ENCODE data around the gene MAB21L3. TPM values are rescaled to one million over a fixed set of nuclear protein-coding genes. Genes with fewer than 3 reads are reported as not detected.

Gene MAB21L3
- total RNA-seq, 1 donor from 2014 or later = not detected

DNA sequence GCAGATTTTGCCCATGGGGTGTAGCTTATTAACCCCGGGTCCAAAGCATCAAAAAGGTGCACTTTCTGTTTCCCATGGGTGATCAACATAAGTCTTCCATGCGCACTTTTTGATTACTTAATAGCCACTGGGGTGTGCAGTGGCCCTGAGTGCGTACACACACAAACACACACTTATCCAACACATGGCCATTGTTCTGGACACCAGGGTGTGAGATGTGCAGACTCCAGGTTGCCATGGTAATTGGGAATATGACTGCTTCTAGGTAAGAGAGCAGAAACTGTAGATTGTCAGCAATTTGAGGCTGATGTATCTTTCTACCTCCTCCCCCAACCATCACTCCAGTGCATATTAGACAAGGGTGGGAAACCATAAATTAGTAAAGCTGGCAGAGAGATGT is 68.8 kb downstream of the MAB21L3 start:
- no peaks in the 10 kb centered on the region for H3K36me3 ChIP-seq
- H3K9me3 ChIP-seq = no peaks in the 10 kb centered on the region
- TF ChIP-seq, protein P1, sequence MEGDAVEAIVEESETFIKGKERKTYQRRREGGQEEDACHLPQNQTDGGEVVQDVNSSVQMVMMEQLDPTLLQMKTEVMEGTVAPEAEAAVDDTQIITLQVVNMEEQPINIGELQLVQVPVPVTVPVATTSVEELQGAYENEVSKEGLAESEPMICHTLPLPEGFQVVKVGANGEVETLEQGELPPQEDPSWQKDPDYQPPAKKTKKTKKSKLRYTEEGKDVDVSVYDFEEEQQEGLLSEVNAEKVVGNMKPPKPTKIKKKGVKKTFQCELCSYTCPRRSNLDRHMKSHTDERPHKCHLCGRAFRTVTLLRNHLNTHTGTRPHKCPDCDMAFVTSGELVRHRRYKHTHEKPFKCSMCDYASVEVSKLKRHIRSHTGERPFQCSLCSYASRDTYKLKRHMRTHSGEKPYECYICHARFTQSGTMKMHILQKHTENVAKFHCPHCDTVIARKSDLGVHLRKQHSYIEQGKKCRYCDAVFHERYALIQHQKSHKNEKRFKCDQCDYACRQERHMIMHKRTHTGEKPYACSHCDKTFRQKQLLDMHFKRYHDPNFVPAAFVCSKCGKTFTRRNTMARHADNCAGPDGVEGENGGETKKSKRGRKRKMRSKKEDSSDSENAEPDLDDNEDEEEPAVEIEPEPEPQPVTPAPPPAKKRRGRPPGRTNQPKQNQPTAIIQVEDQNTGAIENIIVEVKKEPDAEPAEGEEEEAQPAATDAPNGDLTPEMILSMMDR (IDR thresholded peaks at IDR 0.05) = no peak
- H3K4me3 ChIP-seq = no peak overlapping the region
- no peaks in the 10 kb centered on the region for H3K27me3 ChIP-seq
- no peak for DNase-seq (ENCODE audit: low spot score in 2 of 2)
- no peak overlapping the region for H3K27ac ChIP-seq
- intact Hi-C loops (cut with DNase I) = no loop called here
- no peaks in the 10 kb centered on the region for H3K4me1 ChIP-seq

DNA sequence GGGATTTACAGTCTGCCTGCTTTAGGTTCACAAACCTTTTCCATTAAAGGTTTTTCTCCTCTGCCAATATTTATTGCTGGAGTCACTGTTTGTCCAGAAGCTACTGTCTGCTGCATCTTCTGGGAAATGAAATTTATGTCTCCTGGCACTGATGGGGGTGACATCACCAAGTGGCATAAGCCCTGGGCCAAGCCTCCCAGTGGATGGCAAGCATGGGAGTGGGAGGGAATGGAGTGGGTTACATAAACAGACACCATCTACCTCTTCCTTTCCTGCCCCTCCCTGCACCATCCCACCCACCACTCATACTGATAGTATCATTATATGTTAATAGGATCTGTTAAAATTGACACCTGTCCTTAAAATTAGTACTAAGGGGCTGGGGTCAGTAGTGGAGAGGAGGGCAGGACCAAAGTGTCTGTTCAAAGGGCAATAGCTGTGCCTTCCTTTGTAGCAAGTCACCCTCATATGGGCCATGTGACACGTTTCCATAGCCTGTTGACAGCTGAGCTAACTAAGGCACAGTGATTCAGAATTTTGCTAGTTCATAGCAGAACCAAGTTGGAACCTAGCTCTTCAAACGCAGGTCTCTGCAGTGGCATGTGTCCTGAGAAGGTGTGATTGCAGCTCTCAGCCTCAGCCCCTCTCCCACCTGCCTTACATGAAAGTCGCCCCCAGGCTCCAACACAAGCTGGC is 71.0 kb downstream of the MAB21L3 start:
- TF ChIP-seq, protein P1 (IDR thresholded peaks at IDR 0.05) = no peak
- H3K4me3 ChIP-seq = no peak overlapping the region
- no peaks in the 10 kb centered on the region for H3K36me3 ChIP-seq
- intact Hi-C loops (cut with DNase I) = no loop called here
- H3K27me3 ChIP-seq = no peaks in the 10 kb centered on the region
- H3K4me1 ChIP-seq = no peaks in the 10 kb centered on the region
- DNase-seq (ENCODE audit: low spot score in 2 of 2) = no peak
- no peaks in the 10 kb centered on the region for H3K9me3 ChIP-seq
- H3K27ac ChIP-seq = no peak overlapping the region

Other genes with a start within 250 kb of the MAB21L3 start
- 5.6 TPM for gene SLC22A15, start 134.9 kb upstream of the MAB21L3 start, total RNA-seq

Measured in ascending aorta (tissue), 2 donors.